Kidney epithelial cell (primary cell): Measurements from ENCODE around the gene TBC1D2. TPM values are rescaled to one million over a fixed set of nuclear protein-coding genes. Genes with fewer than 3 reads are reported as not detected.

Source experiments
- DNase-seq: peaks from one replicate; pipeline ENCODE4 v3.0.0-alpha.2; 2010; ENCODE audit warnings: low read depth
- H3K27me3 ChIP-seq: 2 replicates; pipeline ENCODE4 v1.6.0; 2011; ENCODE audit warnings: low read length; ENCODE audit not compliant: control insufficient read depth, insufficient read depth
- H3K36me3 ChIP-seq: 2 replicates; pipeline ENCODE4 v1.5.1; 2011; ENCODE audit warnings: low read length; ENCODE audit not compliant: control insufficient read depth, insufficient read depth
- H3K4me3 ChIP-seq: 2 replicates; pipeline ENCODE4 v1.5.1; 2011; ENCODE audit warnings: low read depth, mild to moderate bottlenecking, control low read depth, low read length
- total RNA-seq: library from RNA; depleted of rRNA; stranded (reverse); fragments of >200 nt; gene quantifications from 2 replicates; pipeline ENCODE4 v1.2.3, GENCODE V29; 2015
- TF ChIP-seq, protein P1 (sequence below): IDR thresholded peaks from 2 replicates; pipeline ENCODE4 v1.5.1; 2011; ENCODE audit warnings: mild to moderate bottlenecking, moderate library complexity, low read length, control low read depth, inconsistent platforms; ENCODE audit not compliant: insufficient read depth, poor library complexity, severe bottlenecking

Gene TBC1D2
- total RNA-seq, 1 donor from 2014 or later: 21.4 TPM

DNA sequence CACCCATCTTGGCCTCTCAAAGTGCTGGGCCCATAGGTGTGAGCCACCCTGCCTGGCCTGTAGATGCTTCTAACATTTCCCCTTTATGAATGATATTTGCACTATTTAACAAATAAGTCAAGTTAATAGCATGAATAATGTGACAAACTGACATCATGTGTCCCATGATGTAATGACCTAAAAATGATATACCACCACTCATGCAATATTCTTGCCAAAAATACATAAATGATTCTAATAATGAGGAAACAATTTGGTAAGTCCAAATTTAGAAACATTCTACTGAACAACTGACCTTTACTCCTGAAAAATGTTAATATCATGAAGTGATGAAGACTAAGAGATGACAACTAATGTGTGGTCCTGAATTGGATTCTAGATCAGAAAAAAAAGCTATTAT lies 102.9 kb downstream of the TBC1D2 start:
- no peak for DNase-seq
- Histone ChIP-seq H3K4me3 (no peak overlapping the region), H3K27me3 (no peaks in the 10 kb centered on the region), H3K36me3 (no peaks in the 10 kb centered on the region)
- TF ChIP-seq, protein P1, sequence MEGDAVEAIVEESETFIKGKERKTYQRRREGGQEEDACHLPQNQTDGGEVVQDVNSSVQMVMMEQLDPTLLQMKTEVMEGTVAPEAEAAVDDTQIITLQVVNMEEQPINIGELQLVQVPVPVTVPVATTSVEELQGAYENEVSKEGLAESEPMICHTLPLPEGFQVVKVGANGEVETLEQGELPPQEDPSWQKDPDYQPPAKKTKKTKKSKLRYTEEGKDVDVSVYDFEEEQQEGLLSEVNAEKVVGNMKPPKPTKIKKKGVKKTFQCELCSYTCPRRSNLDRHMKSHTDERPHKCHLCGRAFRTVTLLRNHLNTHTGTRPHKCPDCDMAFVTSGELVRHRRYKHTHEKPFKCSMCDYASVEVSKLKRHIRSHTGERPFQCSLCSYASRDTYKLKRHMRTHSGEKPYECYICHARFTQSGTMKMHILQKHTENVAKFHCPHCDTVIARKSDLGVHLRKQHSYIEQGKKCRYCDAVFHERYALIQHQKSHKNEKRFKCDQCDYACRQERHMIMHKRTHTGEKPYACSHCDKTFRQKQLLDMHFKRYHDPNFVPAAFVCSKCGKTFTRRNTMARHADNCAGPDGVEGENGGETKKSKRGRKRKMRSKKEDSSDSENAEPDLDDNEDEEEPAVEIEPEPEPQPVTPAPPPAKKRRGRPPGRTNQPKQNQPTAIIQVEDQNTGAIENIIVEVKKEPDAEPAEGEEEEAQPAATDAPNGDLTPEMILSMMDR: no peak

DNA sequence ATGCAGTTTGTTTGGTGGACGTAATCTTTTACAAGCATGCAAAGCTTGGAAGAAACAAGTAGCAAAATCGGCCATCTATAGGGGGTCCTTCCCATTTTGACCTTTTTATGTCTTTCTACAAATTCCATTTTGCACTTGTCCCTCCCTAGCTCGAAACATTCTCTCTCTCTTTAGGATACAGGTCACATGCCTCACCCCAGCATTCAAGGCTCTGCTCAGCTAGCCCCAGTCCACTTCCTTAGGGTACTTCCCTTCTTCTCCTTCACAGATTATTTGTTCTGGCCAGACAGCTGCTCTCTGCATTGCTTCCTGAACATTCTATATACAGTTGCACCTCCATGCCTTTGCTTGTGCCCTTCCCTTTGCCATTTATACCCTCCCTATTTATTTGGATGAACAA lies 104.7 kb downstream of the TBC1D2 start:
- Histone ChIP-seq H3K36me3 (no peaks in the 10 kb centered on the region), H3K4me3 (no peak overlapping the region), H3K27me3 (no peaks in the 10 kb centered on the region)
- TF ChIP-seq, protein P1: no peak
- no peak for DNase-seq

- no peak for DNase-seq
- H3K36me3 ChIP-seq: no peaks in the 10 kb centered on the region
Measured at GRCh38 chr9:98150164-98150563, 105.3 kb downstream of the TBC1D2 start.

GRCh38 chr9:98149422-98149821 lies 106.0 kb downstream of the TBC1D2 start:
- TF ChIP-seq, protein P1: no peak
- Histone ChIP-seq H3K27me3 (no peaks in the 10 kb centered on the region), H3K4me3 (no peak overlapping the region), H3K36me3 (no peaks in the 10 kb centered on the region)
- no peak for DNase-seq

More at GRCh38 chr9:98150164-98150563, 105.3 kb downstream of the TBC1D2 start:
- Histone ChIP-seq H3K27me3 (no peaks in the 10 kb centered on the region), H3K4me3 (no peak overlapping the region)
- TF ChIP-seq, protein P1: no peak

Other genes starting within 250 kb of the TBC1D2 start
- 56.8 and 73.6 TPM in 2 replicates for gene NANS, start 198.9 kb downstream of the TBC1D2 start, total RNA-seq
- 8.7 and 9.4 TPM in 2 replicates for gene TRIM14, start 136.4 kb downstream of the TBC1D2 start, total RNA-seq
- 7.8 and 9.5 TPM in 2 replicates for gene CORO2A, start 63.0 kb downstream of the TBC1D2 start, total RNA-seq